Panc1 (cell line): ENCODE results near the gene ANKRA2. TPM values are rescaled to one million over a fixed set of nuclear protein-coding genes. Genes with fewer than 3 reads are reported as not detected.

Source experiments
- ATAC-seq: fragments of 200-7000 bp; cut with Tn5 transposase; 2 replicates; pipeline ENCODE4 v1.9.1; 2020; ENCODE audit warnings: mild to moderate bottlenecking, moderate library complexity
- BruUV-seq: library from RNA; stranded (reverse); fragments of 400-500 nt; replicated peaks from 2 replicates; lab custom pipeline; 2021; lab: Mats Ljungman, UMichigan
- CTCF ChIA-PET: fragments of 300-600 bp; sonication (Branson Sonifier 250); formaldehyde crosslinking; loops from one replicate; lab custom pipeline; 2022; ENCODE audit warnings: antibody characterized with exemption; lab: Charles Lee
- POLR2A ChIA-PET: fragments of 300-600 bp; sonication (Branson Sonifier 250); formaldehyde crosslinking; loops from one replicate; lab custom pipeline; 2022; ENCODE audit warnings: antibody characterized with exemption; lab: Charles Lee
- DNase-seq: peaks from one replicate; pipeline ENCODE4 v3.0.0-alpha.2; 2010; ENCODE audit warnings: low read depth, low spot score
- H3K27ac ChIP-seq: 2 replicates; pipeline ENCODE4 v1.5.1; 2011; ENCODE audit warnings: mild to moderate bottlenecking, low read length, inconsistent platforms
- H3K27me3 ChIP-seq: fragments of 200-500 bp; sonication (Bioruptor generic); 2 replicates; pipeline ENCODE4 v1.6.0; 2014; ENCODE audit warnings: low read length, inconsistent platforms; ENCODE audit not compliant: control insufficient read depth, insufficient read depth
- H3K36me3 ChIP-seq: fragments of 200-500 bp; sonication (Bioruptor generic); 2 replicates; pipeline ENCODE4 v1.5.1; 2014; ENCODE audit warnings: inconsistent platforms, mild to moderate bottlenecking, low read length, moderate library complexity; ENCODE audit not compliant: control insufficient read depth, insufficient read depth
- H3K4me1 ChIP-seq: 2 replicates; pipeline ENCODE4 v1.5.1; 2011; ENCODE audit warnings: inconsistent platforms, mild to moderate bottlenecking, low read length, moderate library complexity; ENCODE audit not compliant: control insufficient read depth, insufficient read depth
- H3K4me3 ChIP-seq, 2 experiments: 2 replicates each; pipeline ENCODE4 v1.5.1; 2011 to 2012; ENCODE audit warnings: low read depth in 2 of 2, low read length in 2 of 2, mild to moderate bottlenecking in 2 of 2, inconsistent platforms in 1 of 2, moderate library complexity in 1 of 2
- H3K9me3 ChIP-seq: fragments of 200-500 bp; sonication (Bioruptor generic); 2 replicates; pipeline ENCODE4 v1.5.1; 2014; ENCODE audit warnings: low read depth, mild to moderate bottlenecking, inconsistent platforms, low read length, moderate library complexity; ENCODE audit not compliant: control insufficient read depth, insufficient read depth
- POLR2AphosphoS5 ChIP-seq: IDR thresholded peaks from 2 replicates; pipeline ENCODE4 v1.6.1; 2012; ENCODE audit warnings: mild to moderate bottlenecking, low read depth, low read length, moderate library complexity
- SIN3A ChIP-seq: IDR thresholded peaks from 2 replicates; pipeline ENCODE4 v1.6.1; 2012; ENCODE audit warnings: low read depth, mild to moderate bottlenecking, low read length, moderate library complexity, borderline replicate concordance; ENCODE audit not compliant: insufficient read depth
- TCF7L2 ChIP-seq: IDR thresholded peaks from 2 replicates; pipeline ENCODE4 v1.6.1; 2011; ENCODE audit warnings: mild to moderate bottlenecking, low read depth, low read length, inconsistent platforms
- in situ Hi-C: cut with HindIII; loops from 2 replicates; pipeline ENCODE4 v1.10.0; 2016; ENCODE audit warnings: low sequenced_read_pairs, low pct_unique_long_range_greater_than_20kb
- intact Hi-C: fragments of 100-400 bp; cut with micrococcal nuclease; formaldehyde crosslinking; loops from one replicate; pipeline ENCODE4 v1.10.0; 2022; ENCODE audit not compliant: unreplicated experiment
- total RNA-seq: library from RNA; stranded (reverse); gene quantifications from one replicate; pipeline ENCODE4 v1.2.1, GENCODE V29; 2021; ENCODE audit not compliant: unreplicated experiment
- TF ChIP-seq, protein P1 (sequence below), 2 experiments: IDR thresholded peaks; 2 replicates each; pipeline ENCODE4 v1.6.1; 2011 to 2012; ENCODE audit warnings: low read depth in 2 of 2, control low read depth in 1 of 2, low read length in 1 of 2, mild to moderate bottlenecking in 1 of 2, moderate library complexity in 1 of 2; ENCODE audit not compliant: insufficient read depth in 1 of 2
- TF ChIP-seq, protein P2 (sequence below): fragments of 450-650 bp; IDR thresholded peaks from 2 replicates; pipeline ENCODE4 v1.5.1; 2017; ENCODE audit warnings: mild to moderate bottlenecking

The ANKRA2 gene
- total RNA-seq, 1 experiment from 2014 or later, result 6.7 TPM

DNA sequence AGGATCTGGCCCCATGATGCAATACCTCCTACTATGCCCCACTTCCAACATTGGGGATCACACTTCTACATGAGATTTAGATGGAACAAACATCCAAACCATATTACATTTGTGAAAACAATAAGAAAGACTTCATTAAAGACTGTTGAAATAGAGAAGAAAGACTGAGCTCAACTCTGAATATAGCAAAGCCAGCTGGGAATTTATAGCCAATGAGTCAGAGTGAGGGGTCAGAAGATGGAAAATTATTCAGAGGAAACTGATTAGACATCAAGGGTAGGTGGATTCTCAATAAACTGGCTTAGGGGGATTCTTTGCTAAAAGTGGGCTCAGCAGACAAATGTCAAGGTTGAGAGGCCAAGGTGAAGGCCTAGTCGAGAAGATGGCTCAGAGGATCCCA is 41.6 kb downstream of the ANKRA2 start:
- no peak for TF ChIP-seq SIN3A
- TF ChIP-seq TCF7L2, result no peak
- TF ChIP-seq, protein P1, sequence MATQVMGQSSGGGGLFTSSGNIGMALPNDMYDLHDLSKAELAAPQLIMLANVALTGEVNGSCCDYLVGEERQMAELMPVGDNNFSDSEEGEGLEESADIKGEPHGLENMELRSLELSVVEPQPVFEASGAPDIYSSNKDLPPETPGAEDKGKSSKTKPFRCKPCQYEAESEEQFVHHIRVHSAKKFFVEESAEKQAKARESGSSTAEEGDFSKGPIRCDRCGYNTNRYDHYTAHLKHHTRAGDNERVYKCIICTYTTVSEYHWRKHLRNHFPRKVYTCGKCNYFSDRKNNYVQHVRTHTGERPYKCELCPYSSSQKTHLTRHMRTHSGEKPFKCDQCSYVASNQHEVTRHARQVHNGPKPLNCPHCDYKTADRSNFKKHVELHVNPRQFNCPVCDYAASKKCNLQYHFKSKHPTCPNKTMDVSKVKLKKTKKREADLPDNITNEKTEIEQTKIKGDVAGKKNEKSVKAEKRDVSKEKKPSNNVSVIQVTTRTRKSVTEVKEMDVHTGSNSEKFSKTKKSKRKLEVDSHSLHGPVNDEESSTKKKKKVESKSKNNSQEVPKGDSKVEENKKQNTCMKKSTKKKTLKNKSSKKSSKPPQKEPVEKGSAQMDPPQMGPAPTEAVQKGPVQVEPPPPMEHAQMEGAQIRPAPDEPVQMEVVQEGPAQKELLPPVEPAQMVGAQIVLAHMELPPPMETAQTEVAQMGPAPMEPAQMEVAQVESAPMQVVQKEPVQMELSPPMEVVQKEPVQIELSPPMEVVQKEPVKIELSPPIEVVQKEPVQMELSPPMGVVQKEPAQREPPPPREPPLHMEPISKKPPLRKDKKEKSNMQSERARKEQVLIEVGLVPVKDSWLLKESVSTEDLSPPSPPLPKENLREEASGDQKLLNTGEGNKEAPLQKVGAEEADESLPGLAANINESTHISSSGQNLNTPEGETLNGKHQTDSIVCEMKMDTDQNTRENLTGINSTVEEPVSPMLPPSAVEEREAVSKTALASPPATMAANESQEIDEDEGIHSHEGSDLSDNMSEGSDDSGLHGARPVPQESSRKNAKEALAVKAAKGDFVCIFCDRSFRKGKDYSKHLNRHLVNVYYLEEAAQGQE (IDR thresholded peaks at IDR 0.05; ENCODE audit: insufficient read depth in 1 of 2, low read depth in 2 of 2, low read length in 1 of 2), result no peak
- no peak for TF ChIP-seq POLR2AphosphoS5
- TF ChIP-seq, protein P2, sequence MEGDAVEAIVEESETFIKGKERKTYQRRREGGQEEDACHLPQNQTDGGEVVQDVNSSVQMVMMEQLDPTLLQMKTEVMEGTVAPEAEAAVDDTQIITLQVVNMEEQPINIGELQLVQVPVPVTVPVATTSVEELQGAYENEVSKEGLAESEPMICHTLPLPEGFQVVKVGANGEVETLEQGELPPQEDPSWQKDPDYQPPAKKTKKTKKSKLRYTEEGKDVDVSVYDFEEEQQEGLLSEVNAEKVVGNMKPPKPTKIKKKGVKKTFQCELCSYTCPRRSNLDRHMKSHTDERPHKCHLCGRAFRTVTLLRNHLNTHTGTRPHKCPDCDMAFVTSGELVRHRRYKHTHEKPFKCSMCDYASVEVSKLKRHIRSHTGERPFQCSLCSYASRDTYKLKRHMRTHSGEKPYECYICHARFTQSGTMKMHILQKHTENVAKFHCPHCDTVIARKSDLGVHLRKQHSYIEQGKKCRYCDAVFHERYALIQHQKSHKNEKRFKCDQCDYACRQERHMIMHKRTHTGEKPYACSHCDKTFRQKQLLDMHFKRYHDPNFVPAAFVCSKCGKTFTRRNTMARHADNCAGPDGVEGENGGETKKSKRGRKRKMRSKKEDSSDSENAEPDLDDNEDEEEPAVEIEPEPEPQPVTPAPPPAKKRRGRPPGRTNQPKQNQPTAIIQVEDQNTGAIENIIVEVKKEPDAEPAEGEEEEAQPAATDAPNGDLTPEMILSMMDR, result no peak
- Histone ChIP-seq H3K36me3 (no peaks in the 10 kb centered on the region), H3K27me3 (no peaks in the 10 kb centered on the region), H3K27ac (no peak overlapping the region), H3K4me1 (no peaks in the 10 kb centered on the region), H3K4me3 (no peak overlapping the region), H3K9me3 (no peaks in the 10 kb centered on the region)
- intact Hi-C loops, result no loop called here
- ChIA-PET CTCF (interaction anchor here (0.6 kb wide), 2 partner anchors 14 to 15 kb away, joined by 3 to 13 read pairs; no protein-coding TSS in a partner anchor), POLR2A (no interaction called here)
- DNase-seq (no peak), ATAC-seq (no peak)
- in situ Hi-C loops, result no loop called here
- BruUV-seq, result no TSS peak

DNA sequence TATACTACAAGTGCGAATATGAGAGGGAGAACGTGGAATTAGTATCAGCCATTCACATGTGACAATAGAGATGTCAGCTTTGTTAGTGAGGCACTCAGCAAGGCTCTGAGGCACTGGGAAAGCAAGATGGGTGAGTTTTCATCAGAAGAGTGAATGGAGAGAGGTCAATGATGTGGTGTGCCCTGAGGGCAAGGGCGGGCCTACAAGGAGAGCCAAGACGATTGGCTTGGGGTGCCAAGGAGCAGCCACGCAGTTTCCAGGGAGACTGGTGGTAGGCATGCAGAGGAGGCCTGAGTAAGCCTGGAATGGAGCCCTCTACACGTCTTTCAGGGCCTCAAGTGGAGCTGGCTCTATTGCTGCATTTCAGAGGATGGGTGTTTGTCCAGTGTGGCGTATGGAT is 42.5 kb downstream of the ANKRA2 start:
- Histone ChIP-seq H3K4me1 (no peaks in the 10 kb centered on the region), H3K27ac (no peak overlapping the region), H3K4me3 (no peak overlapping the region), H3K9me3 (no peaks in the 10 kb centered on the region), H3K27me3 (no peaks in the 10 kb centered on the region), H3K36me3 (no peaks in the 10 kb centered on the region)
- DNase-seq, result no peak
- no peak for ATAC-seq
- intact Hi-C loops (no loop called here), in situ Hi-C loops (no loop called here)
- TF ChIP-seq SIN3A (no peak), TCF7L2 (no peak), POLR2AphosphoS5 (no peak)
- TF ChIP-seq, protein P2, result no peak
- TF ChIP-seq, protein P1 (IDR thresholded peaks at IDR 0.05; ENCODE audit: insufficient read depth in 1 of 2, low read depth in 2 of 2, low read length in 1 of 2), result no peak
- no TSS peak for BruUV-seq
- ChIA-PET POLR2A (no interaction called here), CTCF (no interaction called here)
